ENCODE results near the gene HES5.
A peak's percentile ranks its signal among the peaks of the same experiment; 100 is the strongest.
"Not testable (repeated sequence)": the region's sequence is repeated elsewhere in the genome, so short reads cannot be mapped to it uniquely, and the experiment has no call there.

HES5 gene

GRCh38 chr1:2560299-2561073, 30.4 kb upstream of the HES5 start:
- no peak for DNase-seq

DNA sequence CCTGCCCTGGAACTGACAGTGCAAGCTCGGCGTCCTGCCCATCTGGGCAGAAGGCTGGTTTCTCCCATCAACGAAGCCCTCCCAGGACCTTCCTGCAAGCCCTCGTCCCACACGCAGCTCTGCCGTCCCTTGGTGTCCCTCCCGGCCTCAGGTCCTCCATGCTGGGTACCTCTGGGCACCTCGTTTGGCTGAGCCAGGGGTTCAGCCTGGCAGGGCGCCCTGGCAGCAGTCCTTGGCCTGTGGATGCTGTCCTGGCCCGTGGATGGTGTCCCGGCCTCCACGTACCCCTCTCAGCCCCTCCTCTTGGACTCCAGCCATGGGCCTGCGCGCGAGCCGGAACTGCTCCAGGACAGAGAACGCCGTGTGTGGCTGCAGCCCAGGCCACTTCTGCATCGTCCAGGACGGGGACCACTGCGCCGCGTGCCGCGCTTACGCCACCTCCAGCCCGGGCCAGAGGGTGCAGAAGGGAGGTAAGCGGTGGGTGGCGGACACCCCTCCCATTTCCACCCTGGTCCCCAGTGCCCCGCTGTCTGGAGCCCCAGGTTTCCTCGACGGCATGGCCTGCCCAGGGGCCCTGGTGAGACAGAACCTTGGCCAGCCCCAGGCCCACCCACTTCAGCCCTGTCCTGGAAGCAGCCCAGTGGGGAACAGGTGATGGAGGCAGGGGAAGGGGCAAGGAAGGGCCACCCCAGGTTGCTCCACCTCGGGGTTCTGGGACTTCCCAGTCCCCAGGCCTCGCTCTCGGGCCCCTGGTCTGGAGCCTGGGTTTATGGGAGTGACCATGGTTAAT, 29.6 kb upstream of the HES5 start:
- DNase-seq, result no peak

DNA sequence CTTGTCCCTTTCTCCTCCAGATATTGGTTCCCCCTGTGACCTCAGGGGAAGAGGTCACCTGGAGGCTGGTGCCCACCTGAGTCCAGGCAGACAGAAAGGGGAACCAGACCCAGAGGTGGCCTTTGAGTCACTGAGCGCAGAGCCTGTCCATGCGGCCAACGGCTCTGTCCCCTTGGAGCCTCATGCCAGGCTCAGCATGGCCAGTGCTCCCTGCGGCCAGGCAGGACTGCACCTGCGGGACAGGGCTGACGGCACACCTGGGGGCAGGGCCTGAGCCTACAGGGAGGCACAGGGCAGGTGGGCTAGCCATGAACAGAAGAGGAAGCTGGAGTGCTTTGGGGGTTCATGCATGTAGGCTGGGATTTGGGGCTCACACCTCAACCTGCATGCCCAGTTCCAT, 28.8 kb upstream of the HES5 start:
- no peak for DNase-seq

GRCh38 chr1:2558420-2558819, 28.4 kb upstream of the HES5 start:
- no peak for DNase-seq

DNA sequence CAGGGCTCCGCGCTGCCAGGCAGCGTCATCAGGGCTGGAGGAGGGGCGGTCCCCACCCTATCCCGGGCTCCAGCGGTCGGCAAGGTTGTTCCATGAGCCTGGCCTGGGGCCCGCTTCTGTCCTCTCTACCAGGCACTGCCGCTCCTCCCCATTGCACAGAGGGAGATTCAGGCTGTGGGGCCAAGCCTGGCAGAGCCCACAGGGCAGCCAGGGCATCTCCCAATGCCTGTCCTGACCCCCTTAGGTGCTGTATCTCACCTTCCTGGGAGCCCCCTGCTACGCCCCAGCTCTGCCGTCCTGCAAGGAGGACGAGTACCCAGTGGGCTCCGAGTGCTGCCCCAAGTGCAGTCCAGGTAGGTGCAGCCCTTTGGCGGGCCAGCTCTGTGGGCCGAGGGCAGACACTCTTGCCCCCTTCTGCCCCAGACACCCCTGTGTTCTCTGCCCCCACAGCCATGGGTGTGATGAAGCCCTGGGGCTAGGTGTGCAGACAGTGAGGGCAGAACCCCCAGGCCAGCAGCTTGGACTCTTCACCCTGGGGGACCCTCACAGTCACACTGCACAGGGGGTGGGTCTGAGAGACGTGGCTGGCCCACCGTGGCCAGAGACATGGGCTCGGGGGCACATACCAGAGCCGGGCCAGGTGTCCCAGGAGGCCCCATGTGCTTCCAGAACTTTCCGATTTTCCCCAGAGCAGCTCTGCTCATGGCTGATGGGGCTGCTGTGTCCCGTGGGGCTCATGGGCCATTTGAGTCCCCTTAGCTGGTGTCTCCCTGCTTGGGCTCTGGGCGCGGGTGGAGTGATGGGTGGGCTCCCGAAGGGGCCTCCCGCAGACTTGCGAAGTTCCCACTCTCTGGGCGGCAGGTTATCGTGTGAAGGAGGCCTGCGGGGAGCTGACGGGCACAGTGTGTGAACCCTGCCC, 27.7 kb upstream of the HES5 start:
- no peak for DNase-seq

GRCh38 chr1:2556678-2557481, 26.8 kb upstream of the HES5 start:
- no peak for DNase-seq

GRCh38 chr1:2556277-2556677, 26.2 kb upstream of the HES5 start, which contains the start of gene TNFRSF14:
Gene TNFRSF14, plus strand, starts transcription at chr1:2556371. Its CDS starts 294 bp downstream, at chr1:2556665.
- peak; percentile 57 for DNase-seq

GRCh38 chr1:2555634-2556276, 25.7 kb upstream of the HES5 start:
- peak; percentile 73 for DNase-seq

DNA sequence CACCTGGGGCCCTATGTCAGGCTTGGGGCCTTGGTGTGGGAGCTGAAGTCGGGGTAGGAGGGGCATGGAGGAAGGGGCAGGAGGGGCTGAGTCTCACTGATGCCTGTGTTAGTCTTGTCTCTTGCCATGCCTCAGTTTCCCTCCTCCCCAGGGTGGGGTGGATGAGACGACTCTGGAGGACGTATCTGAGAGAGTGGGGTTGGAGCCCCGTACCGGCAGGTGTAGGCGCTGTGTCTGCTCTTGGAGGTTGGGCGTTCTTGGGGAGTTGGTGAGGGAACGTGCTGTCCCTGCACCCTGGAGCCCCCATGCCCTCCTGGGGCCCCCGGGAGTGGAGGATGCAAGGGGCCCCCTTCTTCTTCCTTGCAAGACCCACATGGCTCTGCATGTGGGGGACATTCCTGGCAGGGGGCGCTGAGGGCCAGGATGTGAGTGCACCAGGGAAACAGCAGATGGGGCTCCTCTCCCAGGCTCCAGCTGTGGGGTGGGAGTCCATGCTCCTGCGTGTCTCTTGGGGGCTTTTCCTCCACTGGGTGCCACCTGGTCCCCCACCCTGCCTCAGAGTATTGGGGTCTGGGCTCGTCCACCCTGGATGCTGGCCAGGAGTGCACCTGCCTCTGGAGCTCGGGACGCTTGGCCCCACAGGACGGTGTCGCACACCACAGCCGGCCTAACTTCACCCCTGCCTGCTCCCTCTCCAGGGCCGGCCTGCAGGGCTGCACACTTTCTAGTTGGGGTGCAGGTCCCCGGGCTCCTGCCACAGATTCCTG, 24.7 kb upstream of the HES5 start:
- DNase-seq, result peak; percentile 40

GRCh38 chr1:2553871-2554620, 24.0 kb upstream of the HES5 start:
- no peak for DNase-seq

- not testable (repeated sequence) for DNase-seq
Observed at GRCh38 chr1:2553076-2553475, 23.0 kb upstream of the HES5 start.

DNA sequence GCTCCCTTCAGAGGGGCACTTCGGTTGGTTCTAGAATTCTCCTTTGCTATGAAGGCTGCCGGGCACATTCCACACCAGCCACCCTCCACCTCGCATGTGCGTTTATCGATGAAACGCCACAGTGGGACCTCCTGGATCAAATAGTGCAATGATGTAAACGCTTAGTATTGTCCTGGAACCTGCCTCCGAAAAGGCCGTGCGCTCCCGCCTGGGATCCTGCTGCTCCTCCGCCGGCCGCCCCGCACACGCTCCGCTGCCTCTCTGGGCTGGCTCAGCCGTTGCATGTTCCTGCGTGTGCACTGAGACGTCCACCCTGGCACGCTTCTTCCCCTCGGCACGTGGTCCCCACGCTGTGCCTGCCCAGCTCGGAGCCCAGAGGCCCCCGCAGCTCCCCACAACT, 22.1 kb upstream of the HES5 start:
- no peak for DNase-seq

DNA sequence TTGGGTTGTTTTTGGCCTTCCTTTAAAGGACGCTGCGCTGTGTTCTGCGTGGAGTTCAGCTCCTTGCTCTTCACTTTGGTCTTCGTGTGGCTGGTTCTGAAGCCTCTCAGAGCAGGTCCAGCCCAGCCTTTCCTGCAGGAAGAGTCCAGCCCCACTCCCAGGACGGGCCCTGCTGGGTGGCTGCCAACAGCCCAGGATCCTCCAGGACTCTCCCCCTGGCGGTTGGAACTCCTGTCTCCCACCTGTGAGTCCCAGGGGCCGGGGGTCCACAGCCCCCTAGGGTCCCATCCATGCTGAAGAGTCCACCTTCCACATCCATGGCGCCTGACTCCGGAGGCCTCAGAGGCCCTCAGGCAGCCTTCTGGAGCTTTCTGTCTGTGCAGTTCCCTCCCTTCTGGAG, 21.5 kb upstream of the HES5 start:
- not testable (repeated sequence) for DNase-seq

DNA sequence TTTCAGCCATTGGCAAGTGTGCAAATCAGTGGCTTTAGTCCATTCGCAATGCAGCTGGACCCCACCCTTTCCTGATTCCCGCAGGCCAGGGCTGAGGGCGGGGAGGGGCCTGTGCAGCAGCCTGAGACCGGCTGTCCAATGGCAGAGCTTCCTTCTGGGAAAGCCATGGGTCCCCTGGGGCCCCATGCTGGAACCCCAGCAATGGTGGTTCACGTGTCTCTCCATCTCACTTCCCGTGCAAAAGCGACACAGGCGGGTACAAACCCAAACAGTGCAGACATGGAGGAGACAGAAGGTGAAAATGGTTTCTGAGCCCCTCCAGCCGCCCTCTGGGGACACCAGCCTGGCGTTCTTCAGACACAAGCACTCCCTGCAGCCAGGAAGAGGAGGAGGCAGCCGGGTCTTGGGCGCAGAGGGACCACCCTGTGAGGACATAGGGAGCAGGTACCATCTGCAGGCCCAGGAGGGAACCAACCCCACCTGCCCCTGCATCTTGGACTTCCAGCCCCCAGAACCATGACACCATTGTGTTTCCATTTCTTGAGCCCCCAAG, 20.3 kb upstream of the HES5 start:
- not testable (repeated sequence) for DNase-seq

DNA sequence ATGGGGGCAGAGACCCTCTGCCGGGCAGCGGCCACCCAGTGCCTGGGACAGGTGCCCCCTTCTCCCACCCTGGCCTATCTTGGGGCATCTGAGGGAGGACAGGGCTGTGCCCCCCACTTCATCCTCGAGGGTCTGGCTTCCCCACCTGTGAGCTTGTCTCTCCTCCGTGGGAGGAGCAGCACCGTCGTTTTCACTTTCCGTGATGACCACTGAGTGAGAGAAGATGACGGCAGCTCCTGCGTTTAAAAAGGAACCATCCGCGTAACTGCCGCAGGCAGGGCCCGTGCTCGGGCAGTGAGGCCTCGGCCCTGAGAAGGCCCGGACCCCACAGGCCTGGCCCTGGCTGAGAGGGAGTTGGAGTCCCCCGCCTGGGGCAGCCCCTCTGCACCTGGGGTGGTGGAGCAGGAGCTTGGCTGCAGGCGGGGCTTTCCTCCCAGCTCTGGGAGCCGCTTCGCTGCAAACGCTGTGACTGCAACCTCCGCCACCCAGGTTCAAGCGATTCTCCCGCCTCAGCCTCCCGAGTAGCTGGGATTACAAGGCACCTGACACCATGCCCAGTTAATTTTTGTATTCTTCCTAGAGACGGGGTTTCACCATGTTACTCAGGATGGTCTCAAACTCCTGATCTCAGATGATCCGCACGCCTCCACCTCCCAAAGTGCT, 19.4 kb upstream of the HES5 start:
- DNase-seq, result not testable (repeated sequence)

GRCh38 chr1:2548068-2548589, 18.1 kb upstream of the HES5 start:
- DNase-seq, result peak; percentile 79

GRCh38 chr1:2547210-2548067, 17.4 kb upstream of the HES5 start:
- peak; percentile 59 for DNase-seq
